Karpas-422 (cell line): ENCODE data around the gene IGFN1. TPM values are rescaled to one million over a fixed set of nuclear protein-coding genes. Genes with fewer than 3 reads are reported as not detected.

ENCODE experiments used
- DNase-seq: peaks from one replicate; pipeline ENCODE4 v3.0.0-alpha.2; 2015
- H2AFZ ChIP-seq: fragments of 200-600 bp; sonication (generic); 2 replicates; pipeline ENCODE4 v1.6.1; 2014; ENCODE audit warnings: antibody characterized with exemption, low read length, mixed read lengths
- H3K27ac ChIP-seq: fragments of 200-600 bp; sonication (generic); 2 replicates; pipeline ENCODE4 v1.5.1; 2014; ENCODE audit warnings: mild to moderate bottlenecking, low read length, moderate library complexity
- H3K27me3 ChIP-seq: fragments of 200-600 bp; sonication (generic); 2 replicates; pipeline ENCODE4 v1.6.1; 2014; ENCODE audit warnings: low read length, mixed read lengths
- H3K36me3 ChIP-seq: fragments of 200-600 bp; sonication (generic); 2 replicates; pipeline ENCODE4 v1.6.1; 2014; ENCODE audit warnings: low read length, mixed read lengths; ENCODE audit not compliant: insufficient read depth
- H3K4me1 ChIP-seq: fragments of 200-600 bp; sonication (generic); 2 replicates; pipeline ENCODE4 v1.6.1; 2014; ENCODE audit warnings: mild to moderate bottlenecking, low read length, mixed read lengths
- H3K4me2 ChIP-seq: fragments of 200-600 bp; sonication (generic); 2 replicates; pipeline ENCODE4 v1.6.1; 2014; ENCODE audit warnings: low read length, low read depth, mild to moderate bottlenecking; ENCODE audit not compliant: poor library complexity, severe bottlenecking
- H3K4me3 ChIP-seq: fragments of 200-600 bp; sonication (generic); 2 replicates; pipeline ENCODE4 v1.5.1; 2014; ENCODE audit warnings: mild to moderate bottlenecking, antibody characterized with exemption, low read length, mixed read lengths
- H3K79me2 ChIP-seq: fragments of 200-600 bp; sonication (generic); 2 replicates; pipeline ENCODE4 v1.6.1; 2014; ENCODE audit warnings: mild to moderate bottlenecking, low read length, mixed read lengths
- H3K9ac ChIP-seq: fragments of 200-600 bp; sonication (generic); 2 replicates; pipeline ENCODE4 v1.6.0; 2014; ENCODE audit warnings: low read length
- H3K9me2 ChIP-seq: fragments of 200-600 bp; sonication (generic), shearing (Covaris generic); replicated peaks from 2 replicates; pipeline ENCODE4 v1.6.0; 2014; ENCODE audit warnings: mild to moderate bottlenecking, low read length, moderate library complexity; ENCODE audit not compliant: insufficient read depth
- H3K9me3 ChIP-seq: fragments of 300-700, 200-600 bp; sonication (generic); 2 replicates; pipeline ENCODE4 v1.6.1; 2014; ENCODE audit warnings: low read length, mixed read lengths
- H4K20me1 ChIP-seq: fragments of 200-600 bp; sonication (generic); 2 replicates; pipeline ENCODE4 v1.6.1; 2014; ENCODE audit warnings: mild to moderate bottlenecking, antibody characterized with exemption, low read length, low read depth; ENCODE audit not compliant: insufficient read depth
- total RNA-seq: library from RNA; depleted of rRNA; stranded (reverse); fragments of >200 nt; shearing (Covaris generic); gene quantifications from 2 replicates; pipeline ENCODE4 v1.2.3, GENCODE V29; 2014; ENCODE audit warnings: low replicate concordance; rRNA removed

The IGFN1 gene
- total RNA-seq, 1 experiment from 2014 or later: not detected

DNA sequence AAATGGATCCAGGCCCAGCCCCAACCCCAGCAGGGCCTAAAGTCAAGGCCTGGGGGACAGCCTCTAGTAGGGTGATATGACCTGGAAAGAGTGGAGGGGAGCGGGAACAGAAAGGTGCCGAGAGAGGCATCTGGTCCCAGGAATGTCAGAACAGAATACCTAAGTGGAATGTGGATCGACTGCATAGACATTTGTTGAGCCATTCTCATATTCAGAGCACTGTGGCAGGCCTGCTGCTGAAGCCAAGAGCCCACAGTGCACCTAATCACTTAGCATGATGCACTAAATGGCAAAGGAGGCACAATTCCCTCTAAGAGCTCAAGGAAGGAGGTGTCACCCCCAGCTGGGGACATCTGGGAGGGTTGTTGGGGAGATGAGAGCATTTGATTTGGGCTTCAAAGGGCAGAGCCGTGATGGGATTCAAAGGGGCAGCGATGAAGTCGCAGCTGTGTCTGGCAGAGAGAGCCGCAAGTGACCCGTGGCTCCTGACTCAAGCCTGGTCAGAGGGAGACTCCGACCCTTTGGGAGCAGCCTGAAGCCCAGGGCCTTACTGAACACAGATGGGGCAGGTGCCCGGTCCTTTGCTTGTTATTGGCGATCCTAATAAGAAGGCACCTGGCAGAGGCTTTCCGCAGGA lies 84.1 kb downstream of the IGFN1 start:
- Histone ChIP-seq H3K9me2 (no peaks in the 10 kb centered on the region), H3K36me3 (no peaks in the 10 kb centered on the region), H3K27ac (no peak overlapping the region), H3K4me1 (no peaks in the 10 kb centered on the region), H3K4me3 (no peak overlapping the region), H4K20me1 (no peaks in the 10 kb centered on the region), H3K9me3 (no peaks in the 10 kb centered on the region), H3K4me2 (no peak overlapping the region), H3K79me2 (no peaks in the 10 kb centered on the region), H2AFZ (no peak overlapping the region), H3K27me3 (no peaks in the 10 kb centered on the region), H3K9ac (no peak overlapping the region)
- DNase-seq: no peak

DNA sequence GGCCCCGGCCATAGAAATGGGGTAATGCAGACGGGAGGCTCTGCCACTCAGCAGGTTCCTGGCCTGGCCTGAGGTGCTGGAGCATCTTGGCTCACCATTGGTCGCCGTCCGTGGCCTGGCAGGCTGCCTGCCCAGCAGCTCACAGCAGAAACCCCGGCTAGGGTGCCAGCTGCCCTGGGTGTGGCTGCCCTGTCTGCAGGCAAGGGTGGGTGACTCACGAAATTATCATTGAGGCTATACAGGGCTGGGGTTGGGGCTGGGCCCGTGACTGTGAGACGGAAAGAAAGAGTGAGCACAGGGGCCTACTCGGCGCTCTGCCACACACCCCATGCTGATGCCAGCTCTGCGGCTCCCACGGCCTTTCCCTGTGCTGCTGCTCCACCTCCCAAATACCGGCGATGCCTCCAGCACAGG lies 84.6 kb downstream of the IGFN1 start:
- H2AFZ ChIP-seq: no peak overlapping the region
- no peak overlapping the region for H3K4me2 ChIP-seq

DNA sequence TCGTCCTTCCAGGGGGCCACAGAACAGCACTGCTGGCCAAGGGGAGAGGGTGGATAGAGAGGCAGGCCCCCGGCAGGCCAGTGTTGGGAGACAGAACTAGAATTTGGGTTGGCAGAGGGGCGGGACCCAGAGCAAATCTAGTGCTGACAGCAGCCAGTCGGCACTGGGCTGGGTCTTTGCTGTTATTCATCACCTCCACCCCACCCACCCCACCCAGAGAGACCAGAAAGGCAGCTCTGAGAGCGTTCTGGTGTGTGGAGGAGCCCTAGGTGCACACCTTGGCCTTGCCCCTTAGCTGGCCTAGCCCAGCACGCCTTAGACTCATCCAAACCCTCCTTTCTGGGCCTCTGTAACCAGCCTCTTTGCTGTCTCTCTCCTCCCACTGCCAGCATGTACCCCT lies 86.3 kb downstream of the IGFN1 start:
- no peaks in the 10 kb centered on the region for H4K20me1 ChIP-seq
- no peak overlapping the region for H3K9ac ChIP-seq
- H3K27ac ChIP-seq: no peak overlapping the region
- no peaks in the 10 kb centered on the region for H3K9me2 ChIP-seq
- H3K36me3 ChIP-seq: no peaks in the 10 kb centered on the region
- H3K27me3 ChIP-seq: no peaks in the 10 kb centered on the region
- H3K79me2 ChIP-seq: no peaks in the 10 kb centered on the region
- H2AFZ ChIP-seq: no peak overlapping the region
- no peak overlapping the region for H3K4me3 ChIP-seq
- DNase-seq: no peak
- no peaks in the 10 kb centered on the region for H3K9me3 ChIP-seq
- no peak overlapping the region for H3K4me2 ChIP-seq
- H3K4me1 ChIP-seq: no peaks in the 10 kb centered on the region

More for the DNA sequence above, 84.6 kb downstream of the IGFN1 start:
- H3K9me3 ChIP-seq: no peaks in the 10 kb centered on the region
- H3K9me2 ChIP-seq: no peaks in the 10 kb centered on the region
- H3K27me3 ChIP-seq: no peaks in the 10 kb centered on the region
- no peaks in the 10 kb centered on the region for H3K4me1 ChIP-seq
- H3K4me3 ChIP-seq: no peak overlapping the region
- H3K79me2 ChIP-seq: no peaks in the 10 kb centered on the region
- no peaks in the 10 kb centered on the region for H3K36me3 ChIP-seq
- no peaks in the 10 kb centered on the region for H4K20me1 ChIP-seq
- no peak overlapping the region for H3K9ac ChIP-seq
- DNase-seq: no peak
- no peak overlapping the region for H3K27ac ChIP-seq

DNA sequence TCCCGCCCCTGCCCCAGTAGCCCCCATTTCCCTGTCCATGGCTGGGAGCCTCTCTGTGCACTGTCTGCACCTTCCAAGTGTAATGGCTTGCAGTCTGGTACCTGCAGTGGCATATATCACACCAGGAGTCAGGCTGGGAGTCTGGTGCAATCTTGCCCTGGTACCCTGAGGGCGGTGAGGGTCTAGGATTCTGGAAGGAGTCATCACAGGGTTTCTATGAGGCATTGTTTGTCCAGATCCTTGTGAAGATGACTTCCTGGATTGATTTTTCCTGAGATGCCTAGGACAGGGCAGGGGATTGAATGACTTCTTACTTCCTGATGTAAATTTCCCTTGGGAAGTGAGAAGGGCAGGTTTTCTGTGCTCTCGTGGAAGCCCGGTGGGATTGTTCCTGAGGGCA lies 86.8 kb downstream of the IGFN1 start:
- Histone ChIP-seq H3K27me3 (no peaks in the 10 kb centered on the region), H3K9ac (no peak overlapping the region), H3K9me3 (no peaks in the 10 kb centered on the region), H2AFZ (no peak overlapping the region), H3K4me3 (no peak overlapping the region), H3K79me2 (no peaks in the 10 kb centered on the region), H3K9me2 (no peaks in the 10 kb centered on the region), H4K20me1 (no peaks in the 10 kb centered on the region), H3K36me3 (no peaks in the 10 kb centered on the region), H3K27ac (no peak overlapping the region), H3K4me1 (no peaks in the 10 kb centered on the region), H3K4me2 (no peak overlapping the region)
- DNase-seq: no peak

Other genes starting within 250 kb of the IGFN1 start
- 0.22 TPM in 2 replicates for gene KIF21B, start 167.1 kb upstream of the IGFN1 start, total RNA-seq
- gene CACNA1S, start 78.4 kb upstream of the IGFN1 start, total RNA-seq: not detected in 2 replicates
- gene ASCL5, start 63.6 kb upstream of the IGFN1 start, total RNA-seq: not detected in 2 replicates
- gene TMEM9, start 36.4 kb upstream of the IGFN1 start, total RNA-seq: 27.1 and 45.5 TPM in 2 replicates
- gene PKP1, start 92.7 kb downstream of the IGFN1 start, total RNA-seq: not detected in 2 replicates
- gene TNNT2, start 186.9 kb downstream of the IGFN1 start, total RNA-seq: 0.11 and 0.37 TPM in 2 replicates
- gene LAD1, start 208.5 kb downstream of the IGFN1 start, total RNA-seq: 0.76 and 1.2 TPM in 2 replicates
- 333 and 375 TPM in 2 replicates for gene TNNI1, start 230.9 kb downstream of the IGFN1 start, total RNA-seq